ENCODE data around the gene TM9SF4.

The TM9SF4 gene

GRCh38 chr20:32077190-32077589 lies 32.3 kb upstream of the TM9SF4 start:
- peaks cover 57% of the 10 kb centered on the region for H3K27me3 Mint-ChIP-seq
- H3K36me3 Mint-ChIP-seq (ENCODE audit: insufficient read depth) = peaks cover 3% of the 10 kb centered on the region
- H3K9me3 Mint-ChIP-seq = no peaks in the 10 kb centered on the region
- no peaks in the 10 kb centered on the region for H3K4me1 Mint-ChIP-seq
- no peak overlapping the region for H3K27ac Mint-ChIP-seq (ENCODE audit: low read depth)
- ATAC-seq (replicated peaks; ENCODE audit: extremely low read depth, poor library complexity, severe bottlenecking) (no peak), DNase-seq (ENCODE audit: low spot score in 2 of 2) (no peak)
- no peak overlapping the region for H3K4me3 Mint-ChIP-seq

GRCh38 chr20:32078322-32078721 lies 31.2 kb upstream of the TM9SF4 start:
- Mint-ChIP-seq H3K9me3 (no peaks in the 10 kb centered on the region), H3K27me3 (peaks cover 67% of the 10 kb centered on the region), H3K4me1 (no peaks in the 10 kb centered on the region), H3K4me3 (no peak overlapping the region), H3K36me3 (ENCODE audit: insufficient read depth) (peaks cover 3% of the 10 kb centered on the region), H3K27ac (ENCODE audit: low read depth) (no peak overlapping the region)
- no peak for ATAC-seq (replicated peaks; ENCODE audit: extremely low read depth, poor library complexity, severe bottlenecking)
- DNase-seq (ENCODE audit: low spot score in 2 of 2) = no peak

GRCh38 chr20:32078791-32079190 lies 30.7 kb upstream of the TM9SF4 start:
- peaks cover 3% of the 10 kb centered on the region for H3K36me3 Mint-ChIP-seq (ENCODE audit: insufficient read depth)
- no peak overlapping the region for H3K27ac Mint-ChIP-seq (ENCODE audit: low read depth)
- no peak overlapping the region for H3K4me3 Mint-ChIP-seq
- no peak for ATAC-seq (replicated peaks; ENCODE audit: extremely low read depth, poor library complexity, severe bottlenecking)
- no peaks in the 10 kb centered on the region for H3K4me1 Mint-ChIP-seq
- no peak for DNase-seq (ENCODE audit: low spot score in 2 of 2)
- H3K9me3 Mint-ChIP-seq = no peaks in the 10 kb centered on the region
- H3K27me3 Mint-ChIP-seq = peaks cover 71% of the 10 kb centered on the region

DNA sequence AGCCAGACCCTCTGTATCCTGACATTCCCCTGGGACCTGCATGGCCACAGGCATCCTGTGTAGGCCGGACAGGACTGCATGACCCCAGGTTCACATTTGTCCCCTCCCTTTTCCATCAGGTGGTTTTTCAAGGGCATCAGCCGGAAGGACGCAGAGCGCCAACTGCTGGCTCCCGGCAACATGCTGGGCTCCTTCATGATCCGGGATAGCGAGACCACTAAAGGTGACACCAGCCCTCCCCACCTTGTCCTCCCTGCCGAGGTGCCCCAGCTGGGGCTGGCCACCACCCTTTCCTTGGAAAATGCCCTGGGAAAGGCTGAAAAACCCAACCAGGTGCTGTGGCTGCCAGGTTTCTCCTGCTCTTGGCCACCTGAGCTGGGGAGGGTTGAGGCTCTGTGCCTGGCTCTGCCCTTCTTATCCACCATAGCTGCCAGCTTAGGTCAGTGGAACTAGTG lies 29.8 kb upstream of the TM9SF4 start:
- peaks cover 80% of the 10 kb centered on the region for H3K27me3 Mint-ChIP-seq
- no peaks in the 10 kb centered on the region for H3K9me3 Mint-ChIP-seq
- ATAC-seq (replicated peaks; ENCODE audit: extremely low read depth, poor library complexity, severe bottlenecking) (no peak), DNase-seq (ENCODE audit: low spot score in 2 of 2) (no peak)
- no peak overlapping the region for H3K27ac Mint-ChIP-seq (ENCODE audit: low read depth)
- no peak overlapping the region for H3K4me3 Mint-ChIP-seq
- peaks cover 3% of the 10 kb centered on the region for H3K36me3 Mint-ChIP-seq (ENCODE audit: insufficient read depth)
- H3K4me1 Mint-ChIP-seq = no peaks in the 10 kb centered on the region

GRCh38 chr20:32080783-32081182 lies 28.7 kb upstream of the TM9SF4 start:
- Mint-ChIP-seq H3K4me1 (no peaks in the 10 kb centered on the region), H3K9me3 (no peaks in the 10 kb centered on the region), H3K4me3 (no peak overlapping the region), H3K27me3 (peaks cover 81% of the 10 kb centered on the region), H3K27ac (ENCODE audit: low read depth) (no peak overlapping the region), H3K36me3 (ENCODE audit: insufficient read depth) (no peaks in the 10 kb centered on the region)
- ATAC-seq (replicated peaks; ENCODE audit: extremely low read depth, poor library complexity, severe bottlenecking) (no peak), DNase-seq (ENCODE audit: low spot score in 2 of 2) (no peak)

DNA sequence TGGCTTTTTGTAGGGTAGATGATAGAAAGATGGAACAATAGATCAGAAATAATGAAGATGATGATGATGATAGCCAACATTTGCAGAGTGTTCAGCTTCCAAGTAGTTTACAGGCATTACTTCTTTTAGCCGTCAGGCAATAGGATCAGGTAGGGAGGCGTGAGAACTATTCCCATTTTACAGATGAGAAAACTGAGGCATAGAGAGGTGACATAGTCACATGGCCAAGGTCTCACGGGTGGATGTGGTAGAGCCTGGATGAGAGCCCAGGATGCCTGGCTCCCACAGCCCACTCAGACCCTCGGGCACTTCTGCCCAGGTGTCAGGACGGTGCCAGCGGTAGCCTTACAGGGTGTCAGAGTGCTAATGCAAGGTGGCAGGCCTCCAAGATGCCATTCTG lies 26.0 kb upstream of the TM9SF4 start:
- Mint-ChIP-seq H3K9me3 (no peaks in the 10 kb centered on the region), H3K4me3 (no peak overlapping the region), H3K36me3 (ENCODE audit: insufficient read depth) (peaks cover 4% of the 10 kb centered on the region), H3K4me1 (no peaks in the 10 kb centered on the region), H3K27me3 (peaks cover 63% of the 10 kb centered on the region), H3K27ac (ENCODE audit: low read depth) (no peak overlapping the region)
- no peak for ATAC-seq (replicated peaks; ENCODE audit: extremely low read depth, poor library complexity, severe bottlenecking)
- no peak for DNase-seq (ENCODE audit: low spot score in 2 of 2)

DNA sequence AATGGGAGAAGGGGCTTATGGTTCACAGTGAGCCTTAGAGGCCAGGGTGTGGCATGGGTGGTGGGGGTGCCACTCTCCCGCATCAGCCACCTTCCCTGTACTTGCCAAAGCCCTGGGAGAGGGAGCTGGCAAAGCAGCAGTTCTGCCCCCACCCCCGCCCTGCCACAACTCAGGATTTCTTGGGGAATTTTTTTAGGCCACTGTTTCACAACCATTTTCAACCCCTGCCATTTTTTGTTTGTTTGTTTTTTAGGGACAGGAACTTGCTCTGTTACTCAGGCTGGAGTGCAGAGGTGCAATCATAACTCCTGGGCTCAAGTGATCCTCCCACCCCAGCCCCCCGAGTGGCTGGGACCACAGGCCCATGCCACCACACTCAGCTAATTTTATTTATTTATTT lies 22.4 kb upstream of the TM9SF4 start:
- no peaks in the 10 kb centered on the region for H3K9me3 Mint-ChIP-seq
- no peaks in the 10 kb centered on the region for H3K4me1 Mint-ChIP-seq
- H3K27ac Mint-ChIP-seq (ENCODE audit: low read depth) = no peak overlapping the region
- peaks cover 40% of the 10 kb centered on the region for H3K27me3 Mint-ChIP-seq
- peaks cover 4% of the 10 kb centered on the region for H3K36me3 Mint-ChIP-seq (ENCODE audit: insufficient read depth)
- ATAC-seq (replicated peaks; ENCODE audit: extremely low read depth, poor library complexity, severe bottlenecking) (no peak), DNase-seq (ENCODE audit: low spot score in 2 of 2) (no peak)
- no peak overlapping the region for H3K4me3 Mint-ChIP-seq

- H3K9me3 Mint-ChIP-seq = no peaks in the 10 kb centered on the region
- H3K36me3 Mint-ChIP-seq (ENCODE audit: insufficient read depth) = peaks cover 4% of the 10 kb centered on the region
- no peak overlapping the region for H3K4me3 Mint-ChIP-seq
- DNase-seq (ENCODE audit: low spot score in 2 of 2) (no peak), ATAC-seq (replicated peaks; ENCODE audit: extremely low read depth, poor library complexity, severe bottlenecking) (no peak)
- H3K27me3 Mint-ChIP-seq = peaks cover 42% of the 10 kb centered on the region
- no peak overlapping the region for H3K27ac Mint-ChIP-seq (ENCODE audit: low read depth)
- no peaks in the 10 kb centered on the region for H3K4me1 Mint-ChIP-seq
These were observed 20.8 kb upstream of the TM9SF4 start for GRCh38 chr20:32088759-32089158.

DNA sequence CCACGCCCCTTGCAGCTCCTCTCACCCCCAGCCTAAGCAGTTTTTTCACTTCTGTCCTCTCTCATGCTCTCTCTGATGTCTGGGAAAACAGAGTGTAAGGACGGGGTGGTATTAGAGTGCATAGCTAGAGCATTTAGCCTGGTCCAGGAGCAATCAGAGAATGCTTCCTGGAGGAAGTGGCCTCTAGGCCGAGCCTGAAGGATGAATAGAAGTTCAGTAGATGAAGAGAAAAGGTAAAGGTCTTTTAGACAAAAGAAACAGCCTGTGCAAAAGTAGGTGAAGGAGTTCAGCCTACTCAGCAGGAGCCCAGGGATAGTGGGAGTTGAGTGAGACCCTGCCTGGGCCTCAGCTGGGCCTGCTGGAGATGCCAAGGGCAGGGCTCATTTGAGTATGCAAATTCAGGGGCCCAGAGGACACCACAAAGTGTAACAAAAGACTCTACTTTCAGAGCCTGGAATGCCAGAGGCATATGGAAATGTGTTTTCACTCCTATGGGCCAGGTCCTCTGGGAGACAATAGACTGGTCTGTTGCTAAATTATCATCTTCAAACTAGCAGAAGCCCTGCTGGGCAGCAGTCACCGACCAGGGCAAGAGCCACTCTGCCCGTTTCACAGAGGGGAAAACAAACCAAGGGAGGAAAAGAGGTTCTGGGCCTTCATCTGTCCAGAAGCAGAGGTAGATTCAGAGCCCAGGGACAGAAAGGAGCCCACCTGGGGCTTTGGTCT lies 19.7 kb upstream of the TM9SF4 start:
- ATAC-seq (replicated peaks; ENCODE audit: extremely low read depth, poor library complexity, severe bottlenecking) = no peak
- no peak overlapping the region for H3K27ac Mint-ChIP-seq (ENCODE audit: low read depth)

DNA sequence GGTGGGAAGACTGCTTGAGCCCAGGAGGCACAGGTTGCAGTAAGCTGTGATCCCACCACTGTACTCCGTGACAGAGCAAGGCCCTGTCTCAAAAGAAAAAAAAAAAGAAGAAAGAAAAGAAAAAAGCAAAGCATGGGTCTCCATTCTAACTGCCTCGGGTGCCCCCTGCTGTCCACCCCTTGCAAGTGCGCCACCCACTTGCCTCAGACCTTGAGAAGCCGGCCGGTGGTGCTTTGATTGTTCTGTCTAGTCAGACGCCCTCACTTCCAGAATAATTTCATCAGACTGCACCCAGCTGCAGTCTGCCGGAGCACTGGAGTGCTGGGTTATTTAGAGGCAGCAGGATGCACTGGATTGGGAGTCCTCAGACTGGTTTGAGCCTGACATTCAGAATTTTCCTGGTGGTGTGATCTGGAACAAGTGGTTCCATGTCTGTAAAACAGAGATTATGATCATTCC lies 17.6 kb upstream of the TM9SF4 start:
- Mint-ChIP-seq H3K36me3 (ENCODE audit: insufficient read depth) (peaks cover 5% of the 10 kb centered on the region), H3K27me3 (peaks cover 33% of the 10 kb centered on the region), H3K27ac (ENCODE audit: low read depth) (no peak overlapping the region), H3K9me3 (no peaks in the 10 kb centered on the region), H3K4me3 (no peak overlapping the region), H3K4me1 (no peaks in the 10 kb centered on the region)
- DNase-seq (ENCODE audit: low spot score in 2 of 2) (peak; percentile 63 to 68), ATAC-seq (replicated peaks; ENCODE audit: extremely low read depth, poor library complexity, severe bottlenecking) (no peak)

More for the DNA sequence above, 19.7 kb upstream of the TM9SF4 start:
- no peaks in the 10 kb centered on the region for H3K9me3 Mint-ChIP-seq
- peaks cover 4% of the 10 kb centered on the region for H3K36me3 Mint-ChIP-seq (ENCODE audit: insufficient read depth)
- H3K4me1 Mint-ChIP-seq = no peaks in the 10 kb centered on the region
- no peak for DNase-seq (ENCODE audit: low spot score in 2 of 2)
- peaks cover 42% of the 10 kb centered on the region for H3K27me3 Mint-ChIP-seq
- H3K4me3 Mint-ChIP-seq = no peak overlapping the region

GRCh38 chr20:32098786-32099185 lies 10.7 kb upstream of the TM9SF4 start:
- Mint-ChIP-seq H3K4me3 (no peak overlapping the region), H3K27me3 (peaks cover 71% of the 10 kb centered on the region), H3K9me3 (no peaks in the 10 kb centered on the region), H3K4me1 (no peaks in the 10 kb centered on the region), H3K27ac (ENCODE audit: low read depth) (no peak overlapping the region), H3K36me3 (ENCODE audit: insufficient read depth) (peaks cover 1% of the 10 kb centered on the region)
- ATAC-seq (replicated peaks; ENCODE audit: extremely low read depth, poor library complexity, severe bottlenecking) (no peak), DNase-seq (ENCODE audit: low spot score in 2 of 2) (no peak)

- H3K27ac Mint-ChIP-seq (ENCODE audit: low read depth) = peak overlapping the region; percentile 96
- peaks cover 3% of the 10 kb centered on the region for H3K27me3 Mint-ChIP-seq
- ATAC-seq (replicated peaks; ENCODE audit: extremely low read depth, poor library complexity, severe bottlenecking) = no peak
These were observed 611 bp upstream of the TM9SF4 start for GRCh38 chr20:32108814-32109391.

DNA sequence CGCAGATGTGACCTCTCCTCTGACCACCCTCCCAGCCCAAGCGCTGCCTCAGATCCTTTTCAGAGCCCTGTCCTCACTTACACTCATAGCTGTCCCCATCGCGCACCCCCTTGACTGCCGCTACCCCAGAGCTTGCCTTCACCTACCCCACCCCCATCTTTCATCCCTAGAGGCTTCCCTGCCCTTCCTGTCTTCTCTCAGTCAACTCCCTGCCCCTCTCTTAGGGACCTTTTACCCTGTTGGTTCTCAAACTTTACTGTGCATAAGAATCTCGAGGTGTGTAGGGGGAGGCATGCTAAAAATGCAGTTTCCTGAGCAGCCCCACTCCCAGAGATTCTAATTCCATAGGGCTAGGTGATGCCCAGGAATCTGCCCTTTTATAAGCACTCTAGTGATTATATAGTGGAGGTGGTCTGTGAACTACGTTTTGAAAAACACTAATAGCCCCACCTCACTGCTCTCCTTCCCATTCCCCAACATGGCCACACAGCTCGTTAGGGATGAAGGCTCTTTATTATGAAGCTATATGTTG lies 725 bp downstream of the TM9SF4 start:
- DNase-seq (ENCODE audit: low spot score in 2 of 2) = no peak
- peaks cover 19% of the 10 kb centered on the region for H3K36me3 Mint-ChIP-seq (ENCODE audit: insufficient read depth)
- peaks cover 36% of the 10 kb centered on the region for H3K4me1 Mint-ChIP-seq
- no peak for ATAC-seq (replicated peaks; ENCODE audit: extremely low read depth, poor library complexity, severe bottlenecking)
- no peaks in the 10 kb centered on the region for H3K9me3 Mint-ChIP-seq
- no peaks in the 10 kb centered on the region for H3K27me3 Mint-ChIP-seq
- H3K4me3 Mint-ChIP-seq = peak overlapping the region; percentile 87
- peak overlapping the region; percentile 96 for H3K27ac Mint-ChIP-seq (ENCODE audit: low read depth)

More at GRCh38 chr20:32108814-32109391, 611 bp upstream of the TM9SF4 start:
- Mint-ChIP-seq H3K4me3 (peak overlapping the region; percentile 87), H3K9me3 (no peaks in the 10 kb centered on the region), H3K36me3 (ENCODE audit: insufficient read depth) (peaks cover 13% of the 10 kb centered on the region), H3K4me1 (peaks cover 28% of the 10 kb centered on the region)
- no peak for DNase-seq (ENCODE audit: low spot score in 2 of 2)

Data from central memory CD8-positive, alpha-beta T cell (primary cell).